ENCODE data around the gene ZKSCAN5. TPM values are rescaled to one million over a fixed set of nuclear protein-coding genes. Genes with fewer than 3 reads are reported as not detected.

Gene ZKSCAN5
- total and polyA plus RNA-seq, 2 experiments from 2014 or later = 4.6 to 13.4 TPM

- H3K36me3 ChIP-seq (ENCODE audit: insufficient read depth) = no peaks in the 10 kb centered on the region; the same call in 1 of the 2 replicates
- H3K79me2 ChIP-seq (replicated peaks; ENCODE audit: insufficient read depth) = peaks cover 48% of the 10 kb centered on the region
- H4K20me1 ChIP-seq (replicated peaks; ENCODE audit: insufficient read depth) = peaks cover 3% of the 10 kb centered on the region; the same call in 1 of the 2 replicates
- H3K4me1 ChIP-seq (ENCODE audit: insufficient read depth) = peaks cover 12% of the 10 kb centered on the region
- Mint-ChIP-seq H3K36me3 (ENCODE audit: low read depth) (peaks cover 15% of the 10 kb centered on the region), H3K4me3 (no peak overlapping the region), H3K4me1 (peaks cover 8% of the 10 kb centered on the region), H3K27me3 (ENCODE audit: insufficient read depth, low read depth, poor library complexity) (peaks cover 10% of the 10 kb centered on the region), H3K27ac (no peak overlapping the region), H3K9me3 (peaks cover 4% of the 10 kb centered on the region; the same call in 1 of the 3 replicates)
- H3F3A ChIP-seq (replicated peaks; ENCODE audit: low read depth) = peaks cover 21% of the 10 kb centered on the region
- no peaks in the 10 kb centered on the region for H3K27me3 ChIP-seq (ENCODE audit: insufficient read depth)
- no peak overlapping the region for H2AFZ ChIP-seq
- DNase-seq (ENCODE audit: low spot score) (no peak), ATAC-seq (no peak)
- H3K4me3 ChIP-seq = no peak overlapping the region
- H3K9me2 ChIP-seq (ENCODE audit: insufficient read depth) = no peaks in the 10 kb centered on the region
- H3K27ac ChIP-seq (ENCODE audit: low read depth) = no peak overlapping the region
- no peak for TF ChIP-seq ETS1 (IDR thresholded peaks at IDR 0.05)
- TF ChIP-seq POLR2AphosphoS5 (IDR thresholded peaks at IDR 0.05; ENCODE audit: low read depth) = no peak
- TF ChIP-seq CTCF (conservative IDR thresholded peaks at IDR 0.05; ENCODE audit: low read depth in 2 of 2) = no peak
- TF ChIP-seq ZNF114 (CRISPR knock-in tag; IDR thresholded peaks at IDR 0.05) = no peak
- no peak for TF ChIP-seq ZNF462 (CRISPR knock-in tag; IDR thresholded peaks at IDR 0.05)
- TF ChIP-seq REST (IDR thresholded peaks at IDR 0.05; ENCODE audit: unreplicated experiment) = no peak
- TF ChIP-seq JUNB (IDR thresholded peaks at IDR 0.05; ENCODE audit: unreplicated experiment) = no peak
- TF ChIP-seq EZH2 (IDR thresholded peaks at IDR 0.05; ENCODE audit: low read depth, unreplicated experiment) = no peak
- no peak for TF ChIP-seq STAT1 (IDR thresholded peaks at IDR 0.05; ENCODE audit: unreplicated experiment)
- TF ChIP-seq EZH2phosphoT487 (IDR thresholded peaks at IDR 0.05; ENCODE audit: unreplicated experiment) = no peak
- no peak for TF ChIP-seq CREB1 (CRISPR knock-in tag; IDR thresholded peaks at IDR 0.05; ENCODE audit: low read depth)
- TF ChIP-seq NANOG (IDR thresholded peaks at IDR 0.05; ENCODE audit: borderline replicate concordance) = no peak
- TF ChIP-seq ZNF331 (CRISPR knock-in tag; IDR thresholded peaks at IDR 0.05; ENCODE audit: low read depth) = no peak
- no peak overlapping the region for H3K4me2 ChIP-seq
Observed at GRCh38 chr7:99554939-99555338, 50.5 kb downstream of the ZKSCAN5 start.
